GM21423 (cell line): Measurements from ENCODE around the gene FMN1.

ENCODE experiments used
- ATAC-seq: cut with Tn5 transposase; IDR thresholded peaks from one replicate; pipeline ENCODE4 v1.9.1; 2021; ENCODE audit warnings: mild to moderate bottlenecking, moderate library complexity; ENCODE audit not compliant: unreplicated experiment

Gene FMN1

GRCh38 chr15:32941823-32942222 is 252.7 kb downstream of the FMN1 start:
- no peak for ATAC-seq

GRCh38 chr15:32936976-32937375 is 257.5 kb downstream of the FMN1 start:
- ATAC-seq, result no peak

GRCh38 chr15:32936283-32936918 is 258.1 kb downstream of the FMN1 start:
- ATAC-seq, result no peak

- no peak for ATAC-seq
Observed at GRCh38 chr15:32935139-32935538, 259.4 kb downstream of the FMN1 start.

- ATAC-seq, result no peak
Observed at GRCh38 chr15:32933236-32933635, 261.3 kb downstream of the FMN1 start.

GRCh38 chr15:32928876-32929275 is 265.6 kb downstream of the FMN1 start:
- ATAC-seq, result no peak

- ATAC-seq, result no peak
Observed at GRCh38 chr15:32927124-32927523, 267.4 kb downstream of the FMN1 start.

- no peak for ATAC-seq
Observed at GRCh38 chr15:32923176-32923575, 271.3 kb downstream of the FMN1 start.

- ATAC-seq, result no peak
Observed at GRCh38 chr15:32922541-32922940, 272.0 kb downstream of the FMN1 start.

- no peak for ATAC-seq
Observed at GRCh38 chr15:32919749-32920414, 274.6 kb downstream of the FMN1 start.

GRCh38 chr15:32918547-32918946 is 276.0 kb downstream of the FMN1 start:
- no peak for ATAC-seq

GRCh38 chr15:32910839-32911238 is 283.7 kb downstream of the FMN1 start:
- no peak for ATAC-seq

- ATAC-seq, result no peak
Observed at GRCh38 chr15:32909431-32909830, 285.1 kb downstream of the FMN1 start.

- ATAC-seq, result no peak
Observed at GRCh38 chr15:32908872-32909271, 285.6 kb downstream of the FMN1 start.

GRCh38 chr15:32908135-32908801 is 286.2 kb downstream of the FMN1 start:
- ATAC-seq, result peak; percentile 92

- no peak for ATAC-seq
Observed at GRCh38 chr15:32905481-32905880, 289.0 kb downstream of the FMN1 start.

GRCh38 chr15:32904448-32904847 is 290.1 kb downstream of the FMN1 start:
- no peak for ATAC-seq

- no peak for ATAC-seq
Observed at GRCh38 chr15:32903591-32904290, 290.8 kb downstream of the FMN1 start.

GRCh38 chr15:32901995-32902394 is 292.5 kb downstream of the FMN1 start:
- ATAC-seq, result no peak

- ATAC-seq, result no peak
Observed at GRCh38 chr15:32901192-32901591, 293.3 kb downstream of the FMN1 start.

GRCh38 chr15:32899126-32899596 is 295.4 kb downstream of the FMN1 start:
- ATAC-seq, result no peak
